ENCODE measurements around the gene STARD7. TPM values are rescaled to one million over a fixed set of nuclear protein-coding genes. Genes with fewer than 3 reads are reported as not detected.

STARD7 gene
- total RNA-seq, 2 donors from 2014 or later: 145 to 159 TPM

GRCh38 chr2:96209729-96210085 is 1.1 kb upstream of the STARD7 start:
- Mint-ChIP-seq H3K36me3 (ENCODE audit: low read depth) (peaks cover 14% of the 10 kb centered on the region), H3K27me3 (ENCODE audit: insufficient read depth) (no peaks in the 10 kb centered on the region), H3K27ac (peak overlapping the region; percentile 96), H3K4me1 (peaks cover 45% of the 10 kb centered on the region), H3K4me3 (peak overlapping the region; percentile 89), H3K9me3 (no peaks in the 10 kb centered on the region)
- Histone ChIP-seq H3K27ac (ENCODE audit: low read depth, low read length) (no peak overlapping the region), H3K27me3 (ENCODE audit: control insufficient read depth, insufficient read depth, low read length, poor library complexity, severe bottlenecking) (no peaks in the 10 kb centered on the region), H3K9ac (ENCODE audit: extremely low read depth, low read length, poor library complexity, severe bottlenecking) (peak overlapping the region; percentile 70), H3K4me3 (ENCODE audit: low read length) (peak overlapping the region; percentile 98), H3K36me3 (ENCODE audit: control insufficient read depth, insufficient read depth, low read length) (peaks cover 5% of the 10 kb centered on the region), H3K4me1 (ENCODE audit: control insufficient read depth, insufficient read depth, low read length) (peaks cover 2% of the 10 kb centered on the region), H3K9me3 (ENCODE audit: control insufficient read depth, low read length) (no peaks in the 10 kb centered on the region)
- DNase-seq: no peak
- TF ChIP-seq CTCF (conservative IDR thresholded peaks at IDR 0.05): no peak
- WGBS, 2 experiments (ENCODE audit: insufficient coverage in 1 of 2, insufficient read length in 1 of 2): 92% methylated on average over 9 of the region's 9 CpGs

DNA sequence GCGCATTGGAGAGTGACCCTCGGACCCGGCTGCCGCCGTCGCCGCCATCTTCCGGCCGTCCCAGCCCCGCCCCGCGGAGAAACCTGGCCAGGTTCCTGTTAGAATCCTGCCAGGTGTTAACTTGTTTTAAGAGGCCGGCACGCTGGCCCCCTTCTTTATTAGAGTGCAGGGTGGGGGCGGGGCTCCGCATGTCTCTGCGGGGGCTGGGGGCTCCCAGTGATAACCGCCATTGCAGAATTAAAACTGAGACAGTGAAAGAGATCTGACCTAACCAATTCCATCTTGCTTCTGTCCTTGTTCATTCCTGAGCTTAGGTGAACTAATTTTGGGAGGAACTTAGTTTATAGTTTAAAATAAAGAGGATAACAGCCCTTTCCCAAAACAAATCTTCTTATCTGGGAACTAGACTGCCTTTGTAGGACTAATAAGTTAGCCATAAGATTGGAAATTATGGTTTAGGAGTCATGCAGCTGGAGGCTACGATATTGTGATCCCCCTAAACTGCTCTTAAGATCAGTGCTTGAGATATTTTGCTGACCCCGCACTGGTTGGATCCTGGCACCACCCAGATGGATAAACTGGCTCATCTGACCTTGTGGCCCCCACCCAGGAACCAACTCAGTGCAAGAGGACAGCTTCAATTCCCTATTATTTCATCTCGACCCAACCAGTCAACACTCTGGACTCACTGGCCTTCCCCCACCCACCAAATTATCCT is 543 bp upstream of the STARD7 start:
- H3K27ac ChIP-seq (ENCODE audit: low read depth, low read length): peak overlapping the region; percentile 39
- Mint-ChIP-seq H3K36me3 (ENCODE audit: low read depth) (peaks cover 14% of the 10 kb centered on the region), H3K9me3 (no peaks in the 10 kb centered on the region), H3K4me1 (peaks cover 48% of the 10 kb centered on the region), H3K27me3 (ENCODE audit: insufficient read depth) (no peaks in the 10 kb centered on the region), H3K27ac (peak overlapping the region; percentile 96), H3K4me3 (peak overlapping the region; percentile 89)
- peaks cover 2% of the 10 kb centered on the region for H3K4me1 ChIP-seq (ENCODE audit: control insufficient read depth, insufficient read depth, low read length)
- peak overlapping the region; percentile 98 for H3K4me3 ChIP-seq (ENCODE audit: low read length)
- no peak for TF ChIP-seq CTCF (conservative IDR thresholded peaks at IDR 0.05)
- no peaks in the 10 kb centered on the region for H3K9me3 ChIP-seq (ENCODE audit: control insufficient read depth, low read length)
- no peaks in the 10 kb centered on the region for H3K27me3 ChIP-seq (ENCODE audit: control insufficient read depth, insufficient read depth, low read length, poor library complexity, severe bottlenecking)
- WGBS, 2 experiments (ENCODE audit: insufficient coverage in 1 of 2, insufficient read length in 1 of 2): 11 to 26% methylated on average over 3 to 21 of the region's 21 CpGs
- peaks cover 5% of the 10 kb centered on the region for H3K36me3 ChIP-seq (ENCODE audit: control insufficient read depth, insufficient read depth, low read length)
- no peak for DNase-seq
- peak overlapping the region; percentile 70 for H3K9ac ChIP-seq (ENCODE audit: extremely low read depth, low read length, poor library complexity, severe bottlenecking)

DNA sequence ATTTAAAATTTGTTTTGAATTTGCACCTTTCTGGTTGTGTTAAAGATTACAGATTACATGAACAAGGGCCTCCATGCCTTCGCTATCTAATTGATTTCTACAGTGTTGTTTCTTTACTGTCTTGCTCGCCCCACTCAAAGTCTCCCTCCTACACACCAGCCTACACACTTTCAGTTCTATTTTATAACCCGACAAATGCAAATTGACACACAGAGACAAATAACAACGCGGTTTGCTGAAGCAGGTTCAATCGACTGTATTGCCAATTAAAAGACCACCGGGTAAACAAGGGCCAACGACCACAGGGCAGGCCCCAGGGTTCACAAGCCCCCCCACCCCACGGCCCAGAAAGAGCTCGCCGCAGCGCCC is 869 bp downstream of the STARD7 start:
- peak overlapping the region; percentile 98 for H3K4me3 ChIP-seq (ENCODE audit: low read length)
- H3K9me3 ChIP-seq (ENCODE audit: control insufficient read depth, low read length): no peaks in the 10 kb centered on the region
- Mint-ChIP-seq H3K36me3 (ENCODE audit: low read depth) (peaks cover 14% of the 10 kb centered on the region), H3K4me3 (peak overlapping the region; percentile 89), H3K9me3 (no peaks in the 10 kb centered on the region), H3K27me3 (ENCODE audit: insufficient read depth) (no peaks in the 10 kb centered on the region), H3K27ac (peak overlapping the region; percentile 91), H3K4me1 (peaks cover 58% of the 10 kb centered on the region)
- DNase-seq: no peak
- 0% methylated on average over 2 to 12 of the region's 12 CpGs for WGBS, 2 experiments (ENCODE audit: insufficient coverage in 1 of 2, insufficient read length in 1 of 2)
- peak overlapping the region; percentile 90 for H3K27ac ChIP-seq (ENCODE audit: low read depth, low read length)
- H3K27me3 ChIP-seq (ENCODE audit: control insufficient read depth, insufficient read depth, low read length, poor library complexity, severe bottlenecking): no peaks in the 10 kb centered on the region
- H3K9ac ChIP-seq (ENCODE audit: extremely low read depth, low read length, poor library complexity, severe bottlenecking): peak overlapping the region; percentile 81
- H3K36me3 ChIP-seq (ENCODE audit: control insufficient read depth, insufficient read depth, low read length): peaks cover 5% of the 10 kb centered on the region
- no peak for TF ChIP-seq CTCF (conservative IDR thresholded peaks at IDR 0.05)
- peaks cover 2% of the 10 kb centered on the region for H3K4me1 ChIP-seq (ENCODE audit: control insufficient read depth, insufficient read depth, low read length)

Data from endodermal cell (in vitro differentiated cells).